Activated CD4-positive, CD25-positive, alpha-beta regulatory T cell treated with anti-CD3 and anti-CD28 coated beads, Interleukin-2, amount 50 U/mL, for 24 hours (primary cell): ENCODE data around the gene CST9L.

Experiments used
- ATAC-seq, 2 donors: fragments of 150-1000 bp; cut with Tn5 transposase; one replicate each; pipeline ENCODE4 v1.10.0; 2021; ENCODE audit warnings: mild to moderate bottlenecking in 1 of 2, moderate library complexity in 1 of 2

CST9L gene

DNA sequence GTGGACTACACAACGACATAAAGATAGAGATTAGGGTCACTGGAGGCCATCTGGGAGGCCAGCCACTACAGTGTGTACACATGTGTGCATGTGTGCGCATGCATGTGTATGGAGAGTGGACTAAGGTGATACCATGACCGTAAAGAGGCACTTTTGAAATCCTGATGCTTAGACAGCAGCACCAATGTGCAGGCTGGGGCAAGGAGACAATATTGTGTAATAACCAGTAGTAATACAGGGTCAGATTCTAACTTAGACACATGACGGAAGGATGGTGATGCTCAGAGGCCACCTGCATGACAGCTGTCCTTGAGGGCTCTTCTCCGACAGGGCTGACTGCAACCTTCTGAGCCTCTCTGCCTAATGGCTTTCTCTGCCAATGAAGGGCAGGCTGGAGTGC lies 25.5 kb downstream of the CST9L start:
- no peak for ATAC-seq

DNA sequence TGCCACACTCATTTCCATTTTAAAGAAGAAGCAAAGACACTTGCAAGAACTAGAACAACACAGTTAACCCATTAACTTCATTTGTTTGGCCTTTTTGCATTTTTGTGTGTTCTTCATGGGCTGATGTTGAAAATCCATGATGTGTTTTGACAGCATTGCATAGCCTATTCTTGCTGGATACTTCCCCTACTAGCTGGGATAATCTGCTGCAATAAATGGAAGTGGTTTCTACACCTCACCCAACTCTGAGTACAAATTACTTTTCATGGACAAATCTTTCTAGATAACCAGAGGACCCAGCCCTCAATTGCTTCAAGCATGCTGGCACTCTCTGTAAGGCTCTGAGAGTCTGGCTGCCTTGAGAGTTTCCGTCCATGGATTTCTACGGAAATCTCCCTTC lies 26.5 kb downstream of the CST9L start:
- no peak for ATAC-seq

DNA sequence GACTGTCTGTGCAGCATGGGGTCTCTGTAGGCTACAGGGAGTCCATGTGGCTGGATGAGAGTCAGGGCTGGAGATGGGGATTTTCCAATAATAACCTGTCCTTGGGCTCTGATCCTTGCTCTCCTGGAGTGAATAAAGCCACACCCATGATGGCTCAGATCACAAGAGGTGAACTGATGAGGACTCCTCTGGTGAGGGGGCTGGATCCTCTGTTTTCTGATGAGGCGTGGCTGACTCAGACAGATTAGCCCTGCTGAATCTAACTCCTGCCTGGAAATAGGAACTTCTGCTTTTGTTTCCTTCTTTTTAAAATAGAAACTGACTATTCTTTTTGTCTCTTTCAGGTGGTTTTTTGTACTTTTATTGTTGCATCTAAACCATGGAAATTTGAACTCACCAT lies 27.0 kb downstream of the CST9L start:
- ATAC-seq, result no peak

DNA sequence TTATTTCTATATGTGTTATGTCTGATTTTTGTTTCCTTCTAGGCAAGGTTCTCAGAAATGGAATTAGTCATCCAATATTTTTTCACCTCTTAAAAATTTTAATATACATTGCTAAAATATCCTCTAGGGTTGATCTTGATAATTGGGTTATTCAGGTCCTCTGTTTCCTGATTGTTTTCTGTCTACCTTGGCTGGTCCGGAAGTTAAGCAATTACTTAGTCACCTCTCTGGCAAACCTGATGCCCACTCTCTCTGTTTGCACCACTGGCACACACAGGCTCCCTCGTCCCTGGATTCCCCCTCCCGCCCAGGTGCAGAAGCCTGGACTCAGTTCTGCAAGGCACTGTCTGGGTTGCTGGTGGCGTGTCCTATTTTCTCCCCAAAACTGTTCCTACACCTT lies 27.7 kb downstream of the CST9L start:
- ATAC-seq, result no peak

DNA sequence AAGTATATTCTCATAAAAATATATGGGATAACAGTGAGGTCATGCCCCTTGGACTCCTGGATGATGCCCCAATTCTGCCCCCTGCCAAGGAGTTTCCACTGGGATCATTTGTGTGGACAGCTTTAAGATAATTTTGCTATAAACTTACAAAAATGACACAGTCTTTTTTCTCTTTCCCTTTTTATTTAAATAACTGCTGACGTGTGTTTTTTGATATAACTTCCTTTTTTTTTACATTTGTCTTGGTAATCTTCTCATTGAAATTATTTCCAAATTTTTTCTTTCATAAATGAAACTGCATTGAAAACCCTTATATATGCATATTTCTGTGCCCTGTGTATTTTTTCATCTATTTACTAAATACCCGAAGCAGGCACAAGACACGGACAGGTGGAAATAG lies 31.3 kb downstream of the CST9L start:
- ATAC-seq, result no peak

DNA sequence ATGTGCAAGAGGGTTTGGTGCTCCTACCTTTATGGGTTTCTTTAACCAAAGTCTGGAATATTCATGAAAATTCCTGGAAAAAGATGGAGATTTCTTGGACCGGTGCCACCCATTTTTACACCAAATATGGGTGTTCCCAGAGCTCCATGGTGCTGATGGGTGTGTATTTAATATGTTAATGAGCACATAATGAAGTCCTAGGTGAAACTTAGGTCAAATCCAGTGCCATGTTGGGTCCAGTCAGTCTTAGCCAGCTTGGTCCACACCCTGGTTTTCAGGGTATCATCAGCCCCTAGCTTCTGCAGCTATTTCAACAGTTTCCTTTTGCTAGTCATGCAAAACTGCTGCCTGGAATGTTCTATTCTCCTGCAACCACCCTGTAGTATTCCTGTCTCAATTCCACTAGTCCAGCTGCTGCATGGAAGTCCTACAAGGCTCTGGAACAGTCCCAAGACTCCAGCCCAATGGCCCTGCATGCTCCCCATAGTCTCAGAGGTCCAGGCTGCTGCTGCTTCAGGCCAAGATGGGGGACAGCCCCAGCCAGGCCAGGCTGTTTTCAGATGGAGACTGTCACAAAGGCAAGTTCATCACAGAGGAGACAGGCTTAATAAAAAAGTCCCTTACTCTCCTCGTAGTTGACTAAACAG lies 31.8 kb downstream of the CST9L start:
- ATAC-seq, result no peak

DNA sequence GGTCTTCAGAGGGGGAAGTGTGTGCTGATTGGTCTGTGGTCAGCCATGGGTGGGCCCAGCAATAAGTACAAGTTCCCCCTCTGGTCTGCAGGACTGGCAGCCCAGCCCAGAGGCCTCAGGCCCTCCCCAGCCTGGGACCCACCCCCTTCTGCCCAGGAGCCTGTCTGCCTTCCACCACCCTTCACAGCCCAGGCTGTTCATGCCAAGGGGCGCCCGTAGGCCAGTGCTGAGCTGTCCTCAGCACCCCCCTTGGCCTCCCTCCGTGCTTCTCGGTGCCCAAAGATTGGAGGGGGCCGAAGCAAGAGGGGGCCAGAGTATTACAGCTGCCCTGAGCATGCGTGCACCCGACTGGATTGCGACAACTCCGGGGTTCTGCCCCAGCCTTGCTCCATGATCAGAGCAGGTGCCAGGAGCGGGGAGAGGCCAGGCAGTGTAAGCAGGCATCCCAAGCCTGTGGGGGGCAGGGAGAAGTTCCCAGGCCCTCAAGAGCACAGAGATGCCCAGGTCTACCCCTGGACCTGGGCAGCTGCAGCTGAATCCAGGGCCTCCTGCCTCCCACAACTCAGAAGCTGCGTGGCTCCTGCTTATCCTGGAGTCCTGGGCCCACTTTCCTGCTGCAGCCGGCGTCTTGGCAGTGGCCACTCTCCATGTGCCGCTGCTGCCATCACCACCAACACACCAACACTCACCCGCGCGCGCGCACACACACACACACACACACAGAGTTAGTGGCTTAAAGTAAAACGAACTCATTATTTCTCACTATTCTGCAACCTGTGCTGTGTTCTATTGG lies 33.3 kb downstream of the CST9L start:
- no peak for ATAC-seq

DNA sequence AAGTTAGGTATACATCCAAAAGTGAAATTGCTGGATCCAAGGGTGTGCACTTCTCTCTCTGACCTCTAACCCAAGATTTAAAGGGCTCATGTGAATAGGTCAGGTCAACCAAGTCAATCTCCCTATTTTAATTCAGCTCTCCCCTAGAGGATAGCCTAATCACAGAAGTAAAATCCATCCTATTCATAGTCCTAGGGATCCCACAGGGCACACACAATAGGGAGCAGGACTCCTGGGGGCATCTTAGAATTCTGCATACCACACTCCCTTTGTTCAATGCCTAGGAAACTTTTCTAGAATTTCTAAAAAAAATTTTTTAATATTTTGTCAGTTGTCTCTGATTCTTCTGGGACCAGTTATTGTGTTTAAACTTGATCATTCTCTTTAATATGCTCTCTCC lies 35.1 kb downstream of the CST9L start:
- ATAC-seq, result no peak

DNA sequence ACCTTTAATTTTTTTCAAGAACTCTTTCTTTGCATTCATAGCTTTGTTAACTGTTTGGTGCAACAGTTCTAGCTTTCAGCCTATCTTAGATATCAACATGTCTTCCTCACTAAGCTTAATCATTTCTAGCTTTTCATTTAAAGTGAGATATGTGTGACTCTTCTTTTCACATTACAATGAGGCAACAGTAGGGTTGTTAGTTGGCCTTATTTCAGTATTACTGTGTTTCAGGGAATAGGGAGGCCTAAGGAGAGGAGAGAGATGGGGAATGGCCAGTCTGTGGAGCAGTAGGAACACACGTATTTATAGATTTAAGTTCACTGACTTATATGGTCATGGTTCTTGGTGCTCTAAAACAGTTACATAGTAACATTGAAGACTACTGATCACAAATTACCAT lies 35.8 kb downstream of the CST9L start:
- no peak for ATAC-seq

DNA sequence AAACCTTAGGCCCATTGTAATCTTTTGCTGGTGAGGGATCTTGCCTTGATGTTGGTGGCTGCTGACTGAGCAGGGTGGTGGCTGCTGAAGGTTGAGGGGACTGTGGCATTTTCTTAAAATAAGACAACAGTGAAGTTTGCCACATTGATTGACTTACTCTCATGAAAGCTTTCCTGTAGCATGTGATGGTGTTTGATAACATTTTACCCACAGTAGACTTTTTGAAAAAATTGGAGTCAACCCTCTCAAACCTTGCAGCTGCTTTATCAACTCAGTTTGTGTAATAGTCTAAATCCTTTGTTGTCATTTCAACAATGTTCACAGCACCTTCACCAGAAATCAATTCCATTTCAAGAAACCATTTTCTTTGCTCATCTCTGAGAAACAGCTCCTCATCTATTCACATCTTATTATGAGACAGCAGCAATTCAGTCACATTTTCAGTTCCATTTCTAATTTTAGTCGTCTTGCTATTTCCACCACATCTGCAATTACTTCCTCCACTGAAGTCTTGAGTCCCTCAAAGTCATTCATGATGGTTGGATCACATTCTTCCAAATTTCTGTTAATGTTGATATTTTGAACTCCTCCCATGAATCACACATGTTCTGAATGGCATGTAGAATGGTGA lies 37.2 kb downstream of the CST9L start:
- ATAC-seq, result no peak

DNA sequence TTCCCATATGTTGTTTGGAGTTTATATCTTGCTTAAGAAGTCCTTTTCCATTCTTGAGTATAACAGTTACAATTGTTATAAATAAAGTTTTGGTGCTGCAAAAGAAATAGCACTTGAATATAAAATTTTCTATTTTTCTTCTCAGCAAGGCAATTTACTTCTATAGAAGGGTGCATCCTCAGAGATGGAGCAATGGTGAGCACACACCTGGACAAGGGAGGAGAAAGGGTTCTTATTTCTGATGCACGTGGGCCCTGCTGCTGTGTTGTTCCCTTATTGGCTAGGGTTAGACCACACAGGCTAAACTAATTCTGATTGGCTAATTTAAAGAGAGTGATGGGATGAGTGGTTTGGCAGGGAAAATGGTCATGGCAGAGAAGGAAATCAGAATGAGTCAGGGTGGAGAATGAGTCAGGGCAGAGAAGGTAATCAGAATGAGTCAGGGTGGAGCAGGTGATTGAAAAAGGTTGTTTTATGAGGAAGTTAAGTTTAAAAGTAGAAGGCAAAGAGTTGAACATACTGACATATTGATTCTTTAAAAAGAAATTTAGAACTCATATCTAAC lies 39.3 kb downstream of the CST9L start:
- no peak for ATAC-seq

DNA sequence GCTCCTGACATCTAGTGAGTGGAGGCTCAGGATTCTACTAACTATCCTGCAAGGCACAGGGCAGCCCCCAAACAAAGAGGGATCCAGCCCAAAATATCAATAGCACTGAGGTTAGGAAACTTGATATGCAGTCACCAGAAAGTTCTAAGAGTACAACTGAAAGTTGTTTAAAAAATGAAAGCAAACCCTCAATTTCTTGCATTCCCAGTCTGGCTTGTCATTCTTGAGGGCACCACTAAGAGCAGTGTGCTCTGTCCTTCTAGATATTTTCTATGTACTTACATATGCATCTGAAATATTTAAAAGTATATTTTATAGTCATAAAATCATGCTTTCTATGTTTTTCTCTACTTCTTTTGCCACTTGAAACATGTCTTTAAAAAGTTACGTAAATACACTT lies 41.4 kb downstream of the CST9L start:
- no peak for ATAC-seq

DNA sequence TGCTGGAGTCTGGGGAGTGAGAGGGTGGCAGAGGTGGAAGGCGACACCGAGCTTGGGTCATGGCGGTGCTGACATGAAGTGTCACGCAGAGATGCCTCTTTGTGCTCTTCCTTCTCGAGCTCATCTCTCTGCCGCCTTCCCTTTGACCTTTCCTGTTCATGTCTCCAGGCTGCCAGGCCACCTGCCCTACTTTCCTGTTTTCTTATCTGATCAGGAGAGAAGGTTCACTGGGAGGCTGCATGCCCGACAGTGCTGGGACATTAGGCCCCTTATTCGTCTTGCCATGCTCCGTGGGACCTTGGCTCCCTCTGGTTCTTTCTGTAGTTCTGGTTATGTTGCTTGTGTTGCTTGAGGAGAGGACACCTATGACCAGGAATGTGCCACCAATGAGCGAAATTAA lies 44.1 kb downstream of the CST9L start:
- ATAC-seq, result no peak

DNA sequence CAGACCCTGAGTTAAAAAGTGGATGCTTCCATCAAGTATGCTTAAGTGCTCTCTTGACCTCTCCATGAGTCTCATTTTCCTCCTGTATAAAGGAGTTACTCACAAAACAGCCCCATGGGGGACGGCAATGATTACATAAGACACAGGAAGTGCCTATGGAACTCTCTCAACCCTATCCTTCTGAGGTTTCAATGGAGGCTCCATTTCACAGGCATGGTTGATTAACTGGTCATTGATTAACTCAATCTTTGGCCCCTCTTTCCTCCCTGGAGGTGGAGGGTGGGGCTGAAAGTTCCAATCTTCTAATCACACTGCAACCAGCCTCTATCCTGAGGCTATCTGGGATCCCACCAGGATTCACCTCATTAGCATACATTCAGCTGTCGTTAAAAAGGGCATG lies 48.1 kb downstream of the CST9L start:
- ATAC-seq, result no peak

DNA sequence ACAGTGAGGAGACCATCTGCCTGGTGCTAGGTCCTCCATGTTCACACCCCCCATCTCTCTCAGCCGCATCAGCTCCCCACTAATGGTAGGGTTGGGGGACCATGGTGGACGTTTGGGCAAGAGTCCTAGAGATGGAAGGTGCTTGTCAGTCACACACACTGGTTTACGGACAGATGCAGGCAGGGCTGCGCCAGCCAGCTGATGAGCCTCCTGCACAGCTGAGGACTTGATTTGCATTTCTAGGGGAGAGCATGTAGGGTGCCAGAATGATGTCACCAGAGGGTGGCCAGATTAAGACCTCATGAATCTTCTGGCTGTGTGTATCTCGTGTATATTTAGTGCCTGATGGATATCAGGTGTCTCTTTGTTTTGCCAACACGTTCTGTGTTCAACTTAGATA lies 48.7 kb downstream of the CST9L start:
- no peak for ATAC-seq

DNA sequence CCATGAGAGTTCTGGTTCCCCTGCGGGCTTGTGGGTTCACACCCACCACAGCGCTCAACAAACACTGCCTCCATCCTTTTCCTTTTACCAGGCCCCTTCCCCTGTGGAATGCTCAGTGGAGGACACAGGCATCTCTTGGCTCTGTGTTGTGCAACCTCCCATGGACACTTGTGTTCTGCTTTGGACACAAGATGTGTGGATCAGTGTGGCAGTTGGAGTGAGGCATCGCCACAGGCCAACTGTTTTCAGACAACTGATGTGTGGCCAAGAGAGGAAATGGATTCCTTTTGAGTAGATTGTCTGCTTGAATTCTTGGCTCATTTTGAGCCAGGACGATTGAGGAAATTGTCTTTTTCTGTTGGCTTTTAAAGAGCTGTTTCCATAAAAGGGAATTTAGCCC lies 50.6 kb downstream of the CST9L start:
- ATAC-seq, result no peak

DNA sequence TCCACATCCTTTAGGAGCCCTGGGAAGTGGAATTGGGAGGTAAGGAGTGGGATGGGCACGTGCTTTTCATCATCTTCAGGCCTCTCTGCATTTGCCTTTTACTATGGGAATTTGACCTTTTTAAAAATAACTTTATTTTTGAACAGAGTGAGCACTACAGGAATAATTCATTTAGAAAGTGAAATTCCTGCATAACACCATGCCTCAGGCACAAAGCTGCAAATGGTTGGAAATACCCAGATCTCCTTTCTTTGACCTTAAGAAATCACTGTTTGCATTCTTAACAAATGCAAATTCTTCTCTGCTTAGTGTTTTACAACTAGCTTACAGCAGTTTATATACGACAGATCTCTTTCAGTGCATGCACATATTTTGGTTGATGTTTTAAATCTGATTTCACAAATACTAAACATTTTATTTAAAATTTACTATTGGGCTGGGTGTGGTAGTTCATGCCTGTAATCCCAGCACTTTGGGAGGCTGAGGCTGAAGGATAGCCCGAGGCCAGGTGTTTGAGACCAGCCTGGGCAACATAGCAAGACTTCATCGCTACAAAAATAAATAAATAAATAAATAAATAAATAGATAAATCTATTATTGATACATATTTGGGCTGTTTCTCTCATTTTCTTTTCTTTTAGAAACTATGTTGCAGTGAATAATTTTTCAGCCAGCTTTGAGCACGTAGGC lies 52.9 kb downstream of the CST9L start:
- no peak for ATAC-seq

DNA sequence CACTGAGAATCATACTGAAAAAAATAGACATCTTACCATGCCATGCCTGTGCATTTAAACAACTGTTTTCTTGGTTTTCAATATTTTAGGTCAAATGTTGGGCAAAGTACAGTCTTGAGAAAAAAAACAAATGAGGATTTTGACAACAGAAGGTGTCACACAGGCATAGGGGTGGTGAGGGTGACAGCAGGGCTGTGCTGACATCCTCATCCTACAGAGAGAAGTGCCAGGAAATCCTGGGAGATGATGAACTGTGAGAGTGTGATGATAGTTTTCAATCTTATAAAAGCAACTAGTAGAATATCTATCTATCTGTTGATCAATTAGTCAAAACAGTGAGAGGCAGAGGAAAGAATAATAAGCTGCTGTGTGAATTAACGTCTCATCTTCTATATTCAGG lies 53.4 kb downstream of the CST9L start:
- no peak for ATAC-seq
